Measurements from ENCODE around the gene COL15A1.
A peak's percentile ranks its signal among the peaks of the same experiment; 100 is the strongest.
"Not testable (repeated sequence)": the region's sequence is repeated elsewhere in the genome, so short reads cannot be mapped to it uniquely, and the experiment has no call there.

Gene COL15A1

GRCh38 chr9:99008203-99008602, 64.5 kb downstream of the COL15A1 start:
- no peak overlapping the region for H3K4me3 ChIP-seq (ENCODE audit: low read depth in 1 of 2, low read length in 2 of 2)
- no peak overlapping the region for H3K27ac ChIP-seq (ENCODE audit: low read depth, low read length)
- peaks cover 4 to 6% of the 10 kb centered on the region in 2 donors for H3K9me3 ChIP-seq (ENCODE audit: control insufficient read depth in 1 of 2, low read length in 2 of 2)
- H3K27me3 ChIP-seq (ENCODE audit: control insufficient read depth in 1 of 2, insufficient read depth in 2 of 2, low read length in 2 of 2), result no peaks in the 10 kb centered on the region
- no peaks in the 10 kb centered on the region for H3K4me1 ChIP-seq (ENCODE audit: control insufficient read depth in 1 of 2, insufficient read depth in 2 of 2, low read length in 2 of 2)
- H3K36me3 ChIP-seq (ENCODE audit: control insufficient read depth in 1 of 2, insufficient read depth in 2 of 2, low read length in 2 of 2), result no peaks in the 10 kb centered on the region
- H3K9ac ChIP-seq (ENCODE audit: low read depth in 1 of 2, low read length in 2 of 2), result no peak overlapping the region

DNA sequence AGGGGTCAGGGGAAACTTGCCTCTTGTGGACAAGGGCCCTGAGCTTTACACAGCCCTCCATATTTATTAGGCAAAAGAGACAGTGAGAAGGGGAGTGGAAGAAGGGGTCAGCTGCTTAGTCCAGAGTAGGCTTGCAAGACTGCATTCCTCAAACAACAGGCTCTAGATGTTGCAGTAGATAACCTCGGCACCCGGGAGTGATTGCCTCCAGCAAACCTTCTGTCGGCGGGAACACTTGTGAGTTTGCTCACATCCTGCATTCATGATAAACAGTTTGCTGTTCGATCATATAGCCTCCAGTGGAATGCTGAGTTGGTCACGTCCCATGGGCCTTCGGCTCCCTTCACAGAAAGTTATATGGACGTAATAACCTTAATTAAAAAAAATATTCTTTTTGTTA, 66.7 kb downstream of the COL15A1 start:
- H3K36me3 ChIP-seq (ENCODE audit: control insufficient read depth in 1 of 2, insufficient read depth in 2 of 2, low read length in 2 of 2); H3K4me3 ChIP-seq (ENCODE audit: low read depth in 1 of 2, low read length in 2 of 2); H3K9me3 ChIP-seq (ENCODE audit: control insufficient read depth in 1 of 2, low read length in 2 of 2); H3K27me3 ChIP-seq (ENCODE audit: control insufficient read depth in 1 of 2, insufficient read depth in 2 of 2, low read length in 2 of 2); H3K4me1 ChIP-seq (ENCODE audit: control insufficient read depth in 1 of 2, insufficient read depth in 2 of 2, low read length in 2 of 2); H3K9ac ChIP-seq (ENCODE audit: low read depth in 1 of 2, low read length in 2 of 2); H3K27ac ChIP-seq (ENCODE audit: low read depth, low read length): not testable (repeated sequence)

- Histone ChIP-seq H3K27ac (ENCODE audit: low read depth, low read length) (no peak overlapping the region), H3K4me3 (ENCODE audit: low read depth in 1 of 2, low read length in 2 of 2) (no peak overlapping the region), H3K36me3 (ENCODE audit: control insufficient read depth in 1 of 2, insufficient read depth in 2 of 2, low read length in 2 of 2) (no peaks in the 10 kb centered on the region), H3K9ac (ENCODE audit: low read depth in 1 of 2, low read length in 2 of 2) (no peak overlapping the region), H3K9me3 (ENCODE audit: control insufficient read depth in 1 of 2, low read length in 2 of 2) (peaks cover 4 to 6% of the 10 kb centered on the region in 2 donors), H3K27me3 (ENCODE audit: control insufficient read depth in 1 of 2, insufficient read depth in 2 of 2, low read length in 2 of 2) (no peaks in the 10 kb centered on the region), H3K4me1 (ENCODE audit: control insufficient read depth in 1 of 2, insufficient read depth in 2 of 2, low read length in 2 of 2) (no peaks in the 10 kb centered on the region)
These were observed 67.5 kb downstream of the COL15A1 start for GRCh38 chr9:99011161-99011709.

GRCh38 chr9:99012957-99013512, 69.3 kb downstream of the COL15A1 start:
- Histone ChIP-seq H3K4me1 (ENCODE audit: control insufficient read depth in 1 of 2, insufficient read depth in 2 of 2, low read length in 2 of 2) (no peaks in the 10 kb centered on the region), H3K27me3 (ENCODE audit: control insufficient read depth in 1 of 2, insufficient read depth in 2 of 2, low read length in 2 of 2) (no peaks in the 10 kb centered on the region), H3K27ac (ENCODE audit: low read depth, low read length) (no peak overlapping the region), H3K9me3 (ENCODE audit: control insufficient read depth in 1 of 2, low read length in 2 of 2) (peaks cover 4 to 6% of the 10 kb centered on the region in 2 donors), H3K9ac (ENCODE audit: low read depth in 1 of 2, low read length in 2 of 2) (no peak overlapping the region), H3K4me3 (ENCODE audit: low read depth in 1 of 2, low read length in 2 of 2) (no peak overlapping the region), H3K36me3 (ENCODE audit: control insufficient read depth in 1 of 2, insufficient read depth in 2 of 2, low read length in 2 of 2) (no peaks in the 10 kb centered on the region)

GRCh38 chr9:99013550-99013949, 69.8 kb downstream of the COL15A1 start:
- H3K9me3 ChIP-seq (ENCODE audit: control insufficient read depth in 1 of 2, low read length in 2 of 2), result peaks cover 4 to 6% of the 10 kb centered on the region in 2 donors
- no peaks in the 10 kb centered on the region for H3K36me3 ChIP-seq (ENCODE audit: control insufficient read depth in 1 of 2, insufficient read depth in 2 of 2, low read length in 2 of 2)
- H3K4me1 ChIP-seq (ENCODE audit: control insufficient read depth in 1 of 2, insufficient read depth in 2 of 2, low read length in 2 of 2), result no peaks in the 10 kb centered on the region
- H3K9ac ChIP-seq (ENCODE audit: low read depth in 1 of 2, low read length in 2 of 2), result no peak overlapping the region
- H3K27me3 ChIP-seq (ENCODE audit: control insufficient read depth in 1 of 2, insufficient read depth in 2 of 2, low read length in 2 of 2), result no peaks in the 10 kb centered on the region
- no peak overlapping the region for H3K27ac ChIP-seq (ENCODE audit: low read depth, low read length)
- H3K4me3 ChIP-seq (ENCODE audit: low read depth in 1 of 2, low read length in 2 of 2), result no peak overlapping the region

DNA sequence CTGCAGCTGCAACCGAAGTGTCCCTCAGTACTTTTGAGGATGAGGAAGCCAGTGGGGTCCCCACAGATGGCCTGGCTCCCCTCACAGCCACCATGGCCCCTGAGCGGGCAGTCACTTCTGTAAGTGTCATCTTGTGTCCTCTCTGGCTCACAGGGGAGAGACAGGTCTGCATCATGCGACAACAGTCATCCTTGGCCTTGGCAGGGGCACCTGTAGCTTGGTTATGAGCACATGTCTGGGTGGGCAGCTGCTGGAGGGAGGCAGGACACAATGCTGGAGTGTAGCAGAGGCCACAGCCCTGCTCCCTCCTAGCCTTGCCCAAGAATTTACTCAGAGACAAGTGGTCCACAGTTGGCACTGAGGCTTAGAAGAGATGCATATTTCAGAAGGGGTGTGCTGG, 71.7 kb downstream of the COL15A1 start:
- no peaks in the 10 kb centered on the region for H3K36me3 ChIP-seq (ENCODE audit: control insufficient read depth in 1 of 2, insufficient read depth in 2 of 2, low read length in 2 of 2)
- H3K27ac ChIP-seq (ENCODE audit: low read depth, low read length), result no peak overlapping the region
- no peaks in the 10 kb centered on the region for H3K4me1 ChIP-seq (ENCODE audit: control insufficient read depth in 1 of 2, insufficient read depth in 2 of 2, low read length in 2 of 2)
- no peaks in the 10 kb centered on the region for H3K27me3 ChIP-seq (ENCODE audit: control insufficient read depth in 1 of 2, insufficient read depth in 2 of 2, low read length in 2 of 2)
- peaks cover 0 to 2% of the 10 kb centered on the region in 2 donors for H3K9me3 ChIP-seq (ENCODE audit: control insufficient read depth in 1 of 2, low read length in 2 of 2)
- H3K4me3 ChIP-seq (ENCODE audit: low read depth in 1 of 2, low read length in 2 of 2), result no peak overlapping the region
- H3K9ac ChIP-seq (ENCODE audit: low read depth in 1 of 2, low read length in 2 of 2), result no peak overlapping the region

DNA sequence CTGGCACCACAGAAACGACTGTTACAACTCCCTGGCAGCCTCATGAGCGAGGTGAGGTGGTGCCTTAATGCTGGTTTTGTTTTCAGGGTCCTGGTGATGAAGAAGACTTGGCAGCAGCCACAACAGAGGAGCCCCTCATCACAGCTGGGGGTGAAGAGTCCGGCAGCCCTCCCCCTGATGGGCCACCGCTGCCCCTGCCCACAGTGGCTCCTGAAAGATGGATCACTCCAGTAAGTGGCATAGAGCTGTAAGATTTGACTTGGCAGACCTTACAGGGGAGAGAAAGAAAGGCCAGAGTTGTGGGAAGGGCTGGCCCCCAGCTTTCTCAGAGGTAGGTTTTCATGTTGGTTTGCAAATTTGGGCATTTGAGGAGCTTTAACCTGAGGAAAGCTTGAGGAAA, 72.2 kb downstream of the COL15A1 start:
- Histone ChIP-seq H3K36me3 (ENCODE audit: control insufficient read depth in 1 of 2, insufficient read depth in 2 of 2, low read length in 2 of 2) (no peaks in the 10 kb centered on the region), H3K27ac (ENCODE audit: low read depth, low read length) (no peak overlapping the region), H3K9ac (ENCODE audit: low read depth in 1 of 2, low read length in 2 of 2) (no peak overlapping the region), H3K4me3 (ENCODE audit: low read depth in 1 of 2, low read length in 2 of 2) (no peak overlapping the region), H3K9me3 (ENCODE audit: control insufficient read depth in 1 of 2, low read length in 2 of 2) (no peaks in the 10 kb centered on the region), H3K4me1 (ENCODE audit: control insufficient read depth in 1 of 2, insufficient read depth in 2 of 2, low read length in 2 of 2) (no peaks in the 10 kb centered on the region), H3K27me3 (ENCODE audit: control insufficient read depth in 1 of 2, insufficient read depth in 2 of 2, low read length in 2 of 2) (no peaks in the 10 kb centered on the region)

GRCh38 chr9:99016681-99017387, 73.1 kb downstream of the COL15A1 start:
- Histone ChIP-seq H3K27me3 (ENCODE audit: control insufficient read depth in 1 of 2, insufficient read depth in 2 of 2, low read length in 2 of 2) (no peaks in the 10 kb centered on the region), H3K9ac (ENCODE audit: low read depth in 1 of 2, low read length in 2 of 2) (no peak overlapping the region), H3K9me3 (ENCODE audit: control insufficient read depth in 1 of 2, low read length in 2 of 2) (no peaks in the 10 kb centered on the region), H3K27ac (ENCODE audit: low read depth, low read length) (no peak overlapping the region), H3K4me1 (ENCODE audit: control insufficient read depth in 1 of 2, insufficient read depth in 2 of 2, low read length in 2 of 2) (no peaks in the 10 kb centered on the region), H3K4me3 (ENCODE audit: low read depth in 1 of 2, low read length in 2 of 2) (no peak overlapping the region), H3K36me3 (ENCODE audit: control insufficient read depth in 1 of 2, insufficient read depth in 2 of 2, low read length in 2 of 2) (no peaks in the 10 kb centered on the region)

DNA sequence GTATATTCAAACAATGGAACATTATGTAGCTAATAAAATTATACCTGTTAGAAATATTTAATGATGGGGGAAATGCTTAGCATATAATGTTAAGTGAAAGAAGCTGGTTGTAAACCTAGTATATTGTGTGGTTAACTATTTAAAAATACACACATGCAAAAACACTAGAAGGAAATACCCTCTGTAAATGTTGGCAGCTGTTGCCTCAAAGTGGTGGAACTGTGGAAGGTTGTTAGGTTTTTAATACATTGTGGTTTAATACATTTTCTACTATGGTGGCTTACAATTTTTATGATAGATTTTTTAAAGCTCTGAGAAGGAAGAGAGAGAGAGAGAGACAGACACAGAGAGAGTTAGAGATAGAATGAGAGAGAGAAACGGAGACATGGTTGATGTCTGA, 74.9 kb downstream of the COL15A1 start:
- Histone ChIP-seq H3K27ac (ENCODE audit: low read depth, low read length) (no peak overlapping the region), H3K36me3 (ENCODE audit: control insufficient read depth in 1 of 2, insufficient read depth in 2 of 2, low read length in 2 of 2) (no peaks in the 10 kb centered on the region), H3K4me1 (ENCODE audit: control insufficient read depth in 1 of 2, insufficient read depth in 2 of 2, low read length in 2 of 2) (no peaks in the 10 kb centered on the region), H3K4me3 (ENCODE audit: low read depth in 1 of 2, low read length in 2 of 2) (no peak overlapping the region), H3K9me3 (ENCODE audit: control insufficient read depth in 1 of 2, low read length in 2 of 2) (no peaks in the 10 kb centered on the region), H3K27me3 (ENCODE audit: control insufficient read depth in 1 of 2, insufficient read depth in 2 of 2, low read length in 2 of 2) (no peaks in the 10 kb centered on the region), H3K9ac (ENCODE audit: low read depth in 1 of 2, low read length in 2 of 2) (no peak overlapping the region)

- Histone ChIP-seq H3K9me3 (ENCODE audit: control insufficient read depth in 1 of 2, low read length in 2 of 2) (no peaks in the 10 kb centered on the region), H3K4me1 (ENCODE audit: control insufficient read depth in 1 of 2, insufficient read depth in 2 of 2, low read length in 2 of 2) (no peaks in the 10 kb centered on the region), H3K4me3 (ENCODE audit: low read depth in 1 of 2, low read length in 2 of 2) (no peak overlapping the region), H3K9ac (ENCODE audit: low read depth in 1 of 2, low read length in 2 of 2) (no peak overlapping the region), H3K27ac (ENCODE audit: low read depth, low read length) (peak overlapping the region; percentile 41), H3K27me3 (ENCODE audit: control insufficient read depth in 1 of 2, insufficient read depth in 2 of 2, low read length in 2 of 2) (no peaks in the 10 kb centered on the region), H3K36me3 (ENCODE audit: control insufficient read depth in 1 of 2, insufficient read depth in 2 of 2, low read length in 2 of 2) (no peaks in the 10 kb centered on the region)
These were observed 76.0 kb downstream of the COL15A1 start for GRCh38 chr9:99019510-99020331.

Measured in duodenal mucosa (tissue), 2 donors.